ENCODE data around the gene TOR1AIP2. TPM values are rescaled to one million over a fixed set of nuclear protein-coding genes. Genes with fewer than 3 reads are reported as not detected.

Gene TOR1AIP2
- total and polyA plus RNA-seq, 2 donors (not counting 3 experiments of a cell fraction or from before 2014, with no cell fraction given): 18.6 to 101 TPM

DNA sequence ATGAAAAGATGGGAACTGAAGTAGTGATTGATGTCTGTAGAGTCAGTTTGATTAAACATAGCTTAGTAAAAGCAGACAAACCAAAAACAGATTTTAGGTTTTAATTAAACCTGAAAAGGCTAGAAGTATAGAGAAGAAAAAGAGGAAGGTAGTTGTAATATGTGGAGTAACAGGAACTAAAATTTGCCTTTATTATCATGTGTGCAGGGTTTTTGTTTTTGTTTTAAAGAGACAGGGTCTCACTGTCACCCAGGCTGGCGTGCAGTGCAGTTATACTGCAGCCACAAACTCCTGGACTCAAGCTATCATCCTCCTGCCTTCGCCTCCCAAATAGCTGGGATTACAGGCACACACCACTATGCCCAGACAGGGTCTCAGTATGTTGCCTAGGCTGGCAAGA is 10.5 kb upstream of the TOR1AIP2 start:
- no peak overlapping the region for H3K4me3 ChIP-seq (replicated peaks in 1 of 3; ENCODE audit: insufficient read depth in 1 of 3, low read depth in 1 of 3, low read length in 3 of 3)
- POLR2A ChIA-PET: no interaction called here
- no peak overlapping the region for H3K4me2 ChIP-seq (ENCODE audit: insufficient read depth, low read length)
- FAIRE-seq (no peak), DNase-seq (ENCODE audit: low read depth, low spot score) (no peak)
- no peak overlapping the region for H3K9ac ChIP-seq (replicated peaks; ENCODE audit: extremely low read depth, insufficient read depth, low read length)
- no peaks in the 10 kb centered on the region for H3K9me3 ChIP-seq (replicated peaks; ENCODE audit: control insufficient read depth, insufficient read depth, low read length)
- no peaks in the 10 kb centered on the region for H4K20me1 ChIP-seq (replicated peaks; ENCODE audit: control insufficient read depth, extremely low read depth, insufficient read depth, low read length)
- no peak overlapping the region for H2AFZ ChIP-seq (ENCODE audit: low read depth, low read length)
- intact Hi-C loops (cut with micrococcal nuclease): no loop called here
- H3K27ac ChIP-seq (ENCODE audit: insufficient read depth, low read depth, low read length): no peak overlapping the region
- peaks cover 10% of the 10 kb centered on the region for H3K4me1 ChIP-seq (ENCODE audit: control insufficient read depth, extremely low read depth, insufficient read depth, low read length)
- H3K79me2 ChIP-seq (ENCODE audit: control insufficient read depth, insufficient read depth, low read length): peaks cover 23% of the 10 kb centered on the region
- H3K9me1 ChIP-seq (replicated peaks; ENCODE audit: control insufficient read depth, extremely low read depth, insufficient read depth, low read length): no peaks in the 10 kb centered on the region
- H3K27me3 ChIP-seq (ENCODE audit: control insufficient read depth in 2 of 2, insufficient read depth in 2 of 2, low read length in 2 of 2): no peaks in the 10 kb centered on the region
- CTCF ChIA-PET: interaction anchor here (1.1 to 1.6 kb wide), 3 partner anchors 20 to 291 kb away, joined by 3 to 9 read pairs (median 4); no protein-coding TSS in a partner anchor
- H3K36me3 ChIP-seq (ENCODE audit: control insufficient read depth in 2 of 2, extremely low read depth in 1 of 2, insufficient read depth in 2 of 2, low read length in 2 of 2): peaks cover 5 to 9% of the 10 kb centered on the region in 2 experiments
- dilution Hi-C loops (cut with MboI; ENCODE audit: extremely low pct_ligation_motif_present, low sequenced_read_pairs): no loop called here
- TF ChIP-seq POLR2A (IDR thresholded peaks at IDR 0.05; ENCODE audit: low read depth, low read length) (no peak), MYC (IDR thresholded peaks at IDR 0.05; ENCODE audit: low read depth, low read length) (no peak), EZH2 (IDR thresholded peaks at IDR 0.05; ENCODE audit: borderline replicate concordance, low read depth, low read length, severe bottlenecking) (no peak), JUN (IDR thresholded peaks at IDR 0.05; ENCODE audit: borderline replicate concordance, insufficient read depth, insufficient read length, low read depth) (no peak), CTCF (IDR thresholded peaks at IDR 0.05; ENCODE audit: extremely low read depth in 1 of 2, insufficient read depth in 1 of 2, low read depth in 1 of 2, low read length in 2 of 2) (no peak), POLR2AphosphoS5 (IDR thresholded peaks at IDR 0.05; ENCODE audit: insufficient read depth, low read depth, low read length) (no peak), FOS (IDR thresholded peaks at IDR 0.05; ENCODE audit: borderline replicate concordance, insufficient read depth, low read length) (no peak), GATA2 (IDR thresholded peaks at IDR 0.05; ENCODE audit: insufficient read depth, insufficient read length, low read depth, low read length) (no peak)
- TF ChIP-seq, protein P1, sequence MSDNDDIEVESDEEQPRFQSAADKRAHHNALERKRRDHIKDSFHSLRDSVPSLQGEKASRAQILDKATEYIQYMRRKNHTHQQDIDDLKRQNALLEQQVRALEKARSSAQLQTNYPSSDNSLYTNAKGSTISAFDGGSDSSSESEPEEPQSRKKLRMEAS (IDR thresholded peaks at IDR 0.05; ENCODE audit: insufficient read depth, insufficient read length): no peak
- BruUV-seq (replicated peaks): no TSS peak

Data from endothelial cell of umbilical vein (primary cell).